AG04449 (cell line): ENCODE data around the gene AAGAB.

ENCODE experiments used
- CTCF ChIA-PET: fragments of 350-600 bp; formaldehyde crosslinking; extraction: SDS; loops from one replicate; lab custom pipeline; 2021; ENCODE audit warnings: antibody characterized with exemption; lab: Yijun Ruan, JAX
- POLR2A ChIA-PET: fragments of 400-600, 350-600 bp; formaldehyde crosslinking; extraction: SDS; loops from one replicate; lab custom pipeline; 2020; ENCODE audit warnings: antibody characterized with exemption, inconsistent platforms; lab: Yijun Ruan, JAX
- DNase-seq: peaks from one replicate; pipeline ENCODE4 v3.0.0-alpha.2; 2010; ENCODE audit warnings: low read depth, low spot score
- H3K4me3 ChIP-seq: 2 replicates; pipeline ENCODE4 v1.5.1; 2011; ENCODE audit warnings: low read depth, mild to moderate bottlenecking, control low read depth, low read length
- CTCF ChIP-seq: IDR thresholded peaks from one replicate; pipeline ENCODE4 v1.5.1; 2011; ENCODE audit warnings: mild to moderate bottlenecking, moderate library complexity, low read length, control low read depth, inconsistent platforms; ENCODE audit not compliant: insufficient read depth; ENCODE audit errors: missing control alignments

Gene AAGAB

GRCh38 chr15:67244971-67245478, 9.4 kb downstream of the AAGAB start:
- no peak overlapping the region for H3K4me3 ChIP-seq
- TF ChIP-seq CTCF: no peak
- ChIA-PET CTCF (no interaction called here), POLR2A (no interaction called here)
- no peak for DNase-seq

GRCh38 chr15:67242708-67243111, 11.8 kb downstream of the AAGAB start:
- no peak for DNase-seq
- no peak for TF ChIP-seq CTCF
- ChIA-PET POLR2A (no interaction called here), CTCF (no interaction called here)
- H3K4me3 ChIP-seq: no peak overlapping the region

- DNase-seq: no peak
- no peak for TF ChIP-seq CTCF
- POLR2A ChIA-PET: no interaction called here
- H3K4me3 ChIP-seq: no peak overlapping the region
- CTCF ChIA-PET: no interaction called here
Measured at GRCh38 chr15:67241132-67241855, 13.2 kb downstream of the AAGAB start.

- CTCF ChIA-PET: interaction anchor here (1.2 kb wide), 1 partner anchor 37 kb away, joined by 4 read pairs; no protein-coding TSS in a partner anchor
- no peak overlapping the region for H3K4me3 ChIP-seq
- no peak for DNase-seq
- TF ChIP-seq CTCF: no peak
- POLR2A ChIA-PET: no interaction called here
Measured at GRCh38 chr15:67240235-67241131, 14.0 kb downstream of the AAGAB start.

- DNase-seq: no peak
- no peak overlapping the region for H3K4me3 ChIP-seq
- ChIA-PET CTCF (no interaction called here), POLR2A (no interaction called here)
- TF ChIP-seq CTCF: no peak
Measured at GRCh38 chr15:67232591-67232990, 21.9 kb downstream of the AAGAB start.

GRCh38 chr15:67230504-67230903, 24.0 kb downstream of the AAGAB start:
- ChIA-PET CTCF (no interaction called here), POLR2A (interaction anchor here (0.6 kb wide), 2 partner anchors 9 to 672 kb away, joined by 3 read pairs; no protein-coding TSS in a partner anchor)
- TF ChIP-seq CTCF: no peak
- DNase-seq: no peak
- no peak overlapping the region for H3K4me3 ChIP-seq
